HCT116 (cell line): Measurements from ENCODE around the gene MEN1. TPM values are rescaled to one million over a fixed set of nuclear protein-coding genes. Genes with fewer than 3 reads are reported as not detected.

Source experiments
- ATAC-seq: fragments of 200-7000 bp; cut with Tn5 transposase; 2 replicates; pipeline ENCODE4 v1.9.1; 2020; ENCODE audit warnings: mild to moderate bottlenecking, moderate library complexity
- BruUV-seq: library from RNA; stranded (reverse); fragments of 400-500 nt; replicated peaks from 2 replicates; lab custom pipeline; 2021; lab: Mats Ljungman, UMichigan
- CTCF ChIA-PET: fragments of 300-600 bp; sonication (Branson Sonifier 250); formaldehyde crosslinking; loops from one replicate; lab custom pipeline; 2021; ENCODE audit warnings: antibody characterized with exemption; lab: Charles Lee
- POLR2A ChIA-PET: fragments of 300-600, 350-600 bp; sonication (Branson Sonifier 250); formaldehyde crosslinking; loops from one replicate; lab custom pipeline; 2021; ENCODE audit warnings: antibody characterized with exemption; lab: Charles Lee
- RAD21 ChIA-PET, 2 experiments: fragments of 300-600 bp; sonication (Branson Sonifier 250); formaldehyde crosslinking; loops; one replicate each; lab custom pipeline; 2023; ENCODE audit warnings: low total read pairs in 2 of 2; ENCODE audit not compliant: uncharacterized antibody in 2 of 2, unreplicated experiment in 2 of 2, low non-redundant PET in 1 of 2; lab: Charles Lee
- DNase-seq: peaks from one replicate; pipeline ENCODE4 v3.0.0-alpha.2; 2010; ENCODE audit warnings: low read depth, low spot score
- H2AFZ ChIP-seq: fragments of 200-600 bp; shearing (Covaris generic), sonication (generic); 2 replicates; pipeline ENCODE4 v1.6.1; 2017; ENCODE audit warnings: low read depth, mixed run types, mixed read lengths, antibody characterized with exemption, low read length; ENCODE audit not compliant: poor library complexity, severe bottlenecking
- H3K27ac ChIP-seq: 2 replicates; pipeline ENCODE4 v1.5.1; 2012; ENCODE audit warnings: low read depth, low read length
- H3K27me3 ChIP-seq: fragments of 200-600 bp; sonication (generic); 2 replicates; pipeline ENCODE4 v1.6.1; 2016; ENCODE audit warnings: mixed run types, low read length, mixed read lengths; ENCODE audit not compliant: insufficient read depth
- H3K36me3 ChIP-seq, 2 experiments: fragments of 200-500 bp in 1 of 2; fragments of 200-600 bp in 1 of 2; sonication (Bioruptor generic) in 1 of 2; sonication (generic) in 1 of 2; 2 replicates each; pipeline versions ENCODE4 v1.5.1 to v1.6.1; 2014 to 2016; ENCODE audit warnings: low read length in 2 of 2, inconsistent platforms in 1 of 2, mixed read lengths in 1 of 2, mixed run types in 1 of 2; ENCODE audit not compliant: insufficient read depth in 2 of 2, control insufficient read depth in 1 of 2
- H3K4me1 ChIP-seq, 2 experiments: fragments of 200-600 bp in 1 of 2; sonication (generic) in 1 of 2; 2 replicates each; pipeline versions ENCODE4 v1.5.1 to v1.6.1; 2012 to 2017; ENCODE audit warnings: low read length in 2 of 2, inconsistent platforms in 1 of 2, mild to moderate bottlenecking in 1 of 2, mixed read lengths in 1 of 2, mixed run types in 1 of 2, moderate library complexity in 1 of 2; ENCODE audit not compliant: insufficient read depth in 2 of 2, control insufficient read depth in 1 of 2
- H3K4me2 ChIP-seq: fragments of 200-600 bp; sonication (generic); 2 replicates; pipeline ENCODE4 v1.6.1; 2017; ENCODE audit warnings: mixed run types, low read length, mixed read lengths
- H3K4me3 ChIP-seq, 2 experiments: fragments of 200-600 bp in 1 of 2; sonication (generic) in 1 of 2; replicated peaks in 1 of 2; 2 replicates each; pipeline ENCODE4 v1.5.1; 2011 to 2016; ENCODE audit warnings: low read length in 2 of 2, control low read depth in 1 of 2, low read depth in 1 of 2, mild to moderate bottlenecking in 1 of 2, mixed read lengths in 1 of 2, mixed run types in 1 of 2
- H3K79me2 ChIP-seq: fragments of 200-600 bp; sonication (generic); 2 replicates; pipeline ENCODE4 v1.6.1; 2017; ENCODE audit warnings: mild to moderate bottlenecking, mixed run types, low read length, moderate library complexity, mixed read lengths; ENCODE audit not compliant: insufficient read depth
- H3K9ac ChIP-seq: fragments of 200-600 bp; sonication (generic); 2 replicates; pipeline ENCODE4 v1.6.1; 2016; ENCODE audit warnings: low read length, mixed read lengths
- H3K9me2 ChIP-seq: fragments of 200-600 bp; sonication (generic), shearing (Covaris generic); 2 replicates; pipeline ENCODE4 v1.6.1; 2017; ENCODE audit warnings: mixed run types, mild to moderate bottlenecking, moderate library complexity; ENCODE audit not compliant: insufficient read depth
- H3K9me3 ChIP-seq, 2 experiments: fragments of 200-500 bp in 1 of 2; fragments of 200-600 bp in 1 of 2; sonication (Bioruptor generic) in 1 of 2; sonication (generic) in 1 of 2; 2 replicates each; pipeline ENCODE4 v1.6.1; 2014 to 2017; ENCODE audit warnings: low read length in 2 of 2, mixed read lengths in 2 of 2, inconsistent platforms in 1 of 2, low read depth in 1 of 2, mild to moderate bottlenecking in 1 of 2, mixed run types in 1 of 2, moderate library complexity in 1 of 2; ENCODE audit not compliant: control insufficient read depth in 1 of 2, insufficient read depth in 1 of 2
- H4K20me1 ChIP-seq: fragments of 200-600 bp; sonication (generic), shearing (Covaris generic); 2 replicates; pipeline ENCODE4 v1.6.1; 2017; ENCODE audit warnings: mixed run types, mild to moderate bottlenecking, moderate library complexity; ENCODE audit not compliant: insufficient read depth
- ATF3 ChIP-seq: IDR thresholded peaks from 2 replicates; pipeline ENCODE4 v1.6.1; 2012
- CEBPB ChIP-seq: IDR thresholded peaks from 2 replicates; pipeline ENCODE4 v1.6.1; 2012; ENCODE audit warnings: low read depth
- CTCF ChIP-seq, 3 experiments: fragments of 200-600 bp in 1 of 3; sonication (generic) in 1 of 3; IDR thresholded peaks in 2 of 3; conservative IDR thresholded peaks in 1 of 3; 2 replicates each; pipeline ENCODE4 v1.5.1; 2012 to 2017; ENCODE audit warnings: low read depth in 2 of 3, low read length in 2 of 3, antibody characterized with exemption in 1 of 3, borderline replicate concordance in 1 of 3, control low read depth in 1 of 3, mild to moderate bottlenecking in 1 of 3, mixed read lengths in 1 of 3, mixed run types in 1 of 3, moderate library complexity in 1 of 3; ENCODE audit not compliant: insufficient read depth in 1 of 3
- EZH2phosphoT487 ChIP-seq: fragments of 200-600 bp; IDR thresholded peaks from 2 replicates; pipeline ENCODE4 v1.6.1; 2018; ENCODE audit warnings: antibody characterized with exemption, borderline replicate concordance
- MAX ChIP-seq: IDR thresholded peaks from 2 replicates; pipeline ENCODE4 v1.6.1; 2012
- POLR2A ChIP-seq: IDR thresholded peaks from 2 replicates; pipeline ENCODE4 v1.7.0; 2011; ENCODE audit warnings: borderline replicate concordance; ENCODE audit not compliant: insufficient read depth, insufficient read length; ENCODE audit errors: extremely low read depth
- POLR2AphosphoS5 ChIP-seq: IDR thresholded peaks from 2 replicates; pipeline ENCODE4 v1.6.1; 2011; ENCODE audit warnings: mild to moderate bottlenecking, low read depth, low read length, moderate library complexity
- REST ChIP-seq: IDR thresholded peaks from 2 replicates; pipeline ENCODE4 v1.6.1; 2012; ENCODE audit warnings: low read depth
- SRF ChIP-seq: IDR thresholded peaks from 2 replicates; pipeline ENCODE4 v1.6.1; 2012; ENCODE audit warnings: low read depth
- YY1 ChIP-seq: IDR thresholded peaks from 2 replicates; pipeline ENCODE4 v1.6.1; 2011; ENCODE audit warnings: low read length, low read depth, moderate library complexity, mild to moderate bottlenecking; ENCODE audit not compliant: insufficient replicate concordance; ENCODE audit errors: extremely low read depth
- ZBTB33 ChIP-seq: IDR thresholded peaks from 2 replicates; pipeline ENCODE4 v1.6.1; 2011; ENCODE audit warnings: mild to moderate bottlenecking, low read length, moderate library complexity; ENCODE audit not compliant: insufficient replicate concordance; ENCODE audit errors: extremely low read depth
- ZFX ChIP-seq: fragments of 450-650 bp; IDR thresholded peaks from 2 replicates; pipeline ENCODE4 v1.6.1; 2017
- intact Hi-C: fragments of 100-400 bp; cut with micrococcal nuclease; formaldehyde crosslinking; loops from 2 replicates; pipeline ENCODE4 v1.10.0; 2022
- total RNA-seq: library from RNA; stranded (reverse); gene quantifications from one replicate; pipeline ENCODE4 v1.2.1, GENCODE V29; 2021; ENCODE audit not compliant: unreplicated experiment

MEN1 gene
- total RNA-seq, 1 experiment from 2014 or later: 62.1 TPM

- TF ChIP-seq EZH2phosphoT487 (no peak), POLR2AphosphoS5 (no peak), CTCF (IDR thresholded peaks at IDR 0.05 in 2 of 3, conservative IDR thresholded peaks at IDR 0.05 in 1 of 3; ENCODE audit: borderline replicate concordance in 1 of 3, insufficient read depth in 1 of 3, low read depth in 2 of 3, low read length in 2 of 3) (no peak), ATF3 (no peak), POLR2A (no peak)
These were observed 18.5 kb downstream of the MEN1 start (continued) for GRCh38 chr11:64791781-64792291.

- Histone ChIP-seq H4K20me1 (no peaks in the 10 kb centered on the region), H2AFZ (no peak overlapping the region), H3K9ac (no peak overlapping the region), H3K79me2 (no peaks in the 10 kb centered on the region), H3K4me2 (no peak overlapping the region), H3K4me3 (no peak overlapping the region), H3K36me3 (no peaks in the 10 kb centered on the region; a peak in 1 of 4 replicates), H3K9me3 (no peaks in the 10 kb centered on the region), H3K4me1 (peaks cover 2 to 4% of the 10 kb centered on the region in 2 experiments; a peak in 2 of 4 replicates), H3K9me2 (no peaks in the 10 kb centered on the region), H3K27me3 (no peaks in the 10 kb centered on the region), H3K27ac (no peak overlapping the region)
- intact Hi-C loops: no loop called here
- POLR2A ChIA-PET: interaction anchor here (0.8 kb wide), 1 partner anchor 12 kb away, joined by 6 read pairs; no protein-coding TSS in a partner anchor
- CTCF ChIA-PET: no interaction called here
- BruUV-seq: no TSS peak
- no peak for DNase-seq
- RAD21 ChIA-PET: no interaction called here
- no peak for ATAC-seq
- TF ChIP-seq SRF (no peak), ZBTB33 (no peak), MAX (no peak), POLR2AphosphoS5 (no peak), CEBPB (no peak), ATF3 (no peak), YY1 (no peak), POLR2A (no peak), ZFX (no peak), REST (no peak)
These were observed 19.9 kb downstream of the MEN1 start for GRCh38 chr11:64790205-64791095.
